IPS-18c (cell line): ENCODE data around the gene GNAL.
"Not testable (repeated sequence)": the region's sequence is repeated elsewhere in the genome, so short reads cannot be mapped to it uniquely, and the experiment has no call there.

Experiments
- H3K4me3 ChIP-seq: 2 replicates; pipeline ENCODE4 v1.7.0; 2013; ENCODE audit warnings: low read depth, mild to moderate bottlenecking, low read length, moderate library complexity; ENCODE audit not compliant: insufficient read depth
- H3K9me3 ChIP-seq: one replicate; pipeline ENCODE4 v1.6.1; 2013; ENCODE audit warnings: mild to moderate bottlenecking, low read length, moderate library complexity; ENCODE audit not compliant: control insufficient read depth, insufficient read depth

Gene GNAL

GRCh38 chr18:11696451-11696850, 7.4 kb downstream of the GNAL start:
- no peaks in the 10 kb centered on the region for H3K9me3 ChIP-seq
- no peak overlapping the region for H3K4me3 ChIP-seq

DNA sequence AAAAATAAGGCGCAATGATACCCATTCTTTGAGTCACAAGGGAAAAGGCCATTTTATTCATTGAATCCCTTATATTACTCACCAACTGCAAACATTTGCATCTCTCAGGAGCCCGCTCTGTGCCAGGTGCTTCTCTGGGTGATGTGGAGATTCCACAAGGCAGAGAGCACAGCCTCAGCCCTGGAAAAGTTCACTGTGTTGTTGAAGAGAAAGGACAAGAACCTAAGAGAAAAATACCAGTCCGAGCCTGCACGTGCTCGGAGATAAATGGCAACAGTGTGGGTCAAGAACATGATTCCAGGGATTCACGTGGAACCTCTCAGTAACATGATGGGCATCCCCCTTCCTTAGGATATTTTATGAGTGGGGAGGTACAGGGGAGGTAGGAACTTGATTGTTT, 11.8 kb downstream of the GNAL start:
- Histone ChIP-seq H3K9me3 (no peaks in the 10 kb centered on the region), H3K4me3 (no peak overlapping the region)

DNA sequence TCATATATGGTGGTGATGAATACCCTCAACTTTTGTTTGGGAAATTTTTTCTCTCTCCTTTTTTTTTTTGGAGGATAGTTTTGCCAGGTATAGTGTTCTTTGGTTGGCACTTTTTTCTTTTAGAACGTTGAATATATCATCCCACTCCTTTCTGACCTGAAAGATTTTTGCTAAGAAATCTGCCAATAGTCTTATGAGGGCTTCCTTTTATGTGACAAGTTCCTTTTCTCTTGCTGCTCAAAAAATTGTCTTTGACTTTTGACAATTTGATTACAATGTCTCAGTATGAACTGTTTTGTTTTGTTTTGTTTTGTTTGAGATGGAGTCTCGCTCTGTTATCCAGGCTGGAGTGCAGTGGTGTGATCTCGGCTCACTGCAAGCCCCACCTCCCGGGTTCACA, 21.5 kb downstream of the GNAL start:
- no peaks in the 10 kb centered on the region for H3K9me3 ChIP-seq
- H3K4me3 ChIP-seq, result no peak overlapping the region

GRCh38 chr18:11713756-11714155, 24.7 kb downstream of the GNAL start:
- H3K4me3 ChIP-seq, result no peak overlapping the region

GRCh38 chr18:11714244-11714918, 25.3 kb downstream of the GNAL start:
- no peak overlapping the region for H3K4me3 ChIP-seq
- no peaks in the 10 kb centered on the region for H3K9me3 ChIP-seq

More at GRCh38 chr18:11713756-11714155, 24.7 kb downstream of the GNAL start:
- no peaks in the 10 kb centered on the region for H3K9me3 ChIP-seq

DNA sequence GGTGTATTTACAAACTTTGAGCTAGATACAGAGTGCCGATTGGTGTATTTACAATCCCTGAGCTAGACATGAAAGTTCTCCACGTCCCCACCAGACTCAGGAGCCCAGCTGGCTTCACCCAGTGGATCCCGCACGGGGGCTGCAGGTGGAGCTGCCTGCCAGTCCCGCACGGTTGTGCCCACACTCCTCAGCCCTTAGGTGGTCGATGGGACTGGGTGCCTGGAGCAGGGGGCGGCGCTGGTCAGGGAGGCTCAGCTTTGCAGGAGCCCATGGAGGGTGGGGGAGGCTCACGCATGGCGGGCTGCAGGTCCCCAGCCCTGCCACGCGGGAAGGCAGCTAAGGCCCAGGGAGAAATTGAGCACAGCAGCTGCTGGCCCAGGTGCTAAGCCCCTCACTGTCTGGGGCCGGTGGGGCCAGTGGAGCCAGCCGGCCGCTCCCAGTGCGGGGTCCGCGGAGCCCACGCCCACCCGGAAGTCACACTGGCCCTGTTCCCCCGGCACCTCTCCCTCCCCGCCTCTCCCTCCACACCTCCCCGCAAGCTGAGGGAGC, 27.8 kb downstream of the GNAL start:
- H3K9me3 ChIP-seq, H3K4me3 ChIP-seq: not testable (repeated sequence)

- no peaks in the 10 kb centered on the region for H3K9me3 ChIP-seq
- no peak overlapping the region for H3K4me3 ChIP-seq
Observed at GRCh38 chr18:11719050-11719449, 30.0 kb downstream of the GNAL start.

DNA sequence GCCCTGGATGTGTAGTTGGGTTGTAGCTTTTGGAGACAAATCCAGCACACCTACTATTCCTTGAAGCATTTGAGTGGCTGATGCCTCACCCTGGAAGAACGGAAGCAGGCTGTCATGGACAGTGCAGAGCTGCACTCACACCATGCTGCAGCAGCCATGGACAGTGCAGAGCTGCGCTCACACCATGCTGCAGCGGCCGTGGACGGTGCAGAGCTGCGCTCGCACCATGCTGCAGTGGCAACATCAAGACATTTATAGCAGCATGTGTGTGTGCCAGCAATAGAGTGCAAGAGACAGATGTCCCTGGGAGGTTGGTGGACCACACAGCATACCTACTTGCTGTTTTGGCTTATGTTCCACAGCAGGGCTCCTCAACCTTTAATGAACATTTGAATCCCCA, 30.6 kb downstream of the GNAL start:
- H3K9me3 ChIP-seq, result no peaks in the 10 kb centered on the region
- H3K4me3 ChIP-seq, result no peak overlapping the region

GRCh38 chr18:11721720-11722119, 32.7 kb downstream of the GNAL start:
- no peak overlapping the region for H3K4me3 ChIP-seq
- no peaks in the 10 kb centered on the region for H3K9me3 ChIP-seq

GRCh38 chr18:11724781-11725180, 35.7 kb downstream of the GNAL start:
- no peaks in the 10 kb centered on the region for H3K9me3 ChIP-seq
- H3K4me3 ChIP-seq, result no peak overlapping the region

GRCh38 chr18:11726556-11726955, 37.5 kb downstream of the GNAL start:
- H3K4me3 ChIP-seq, result no peak overlapping the region
- no peaks in the 10 kb centered on the region for H3K9me3 ChIP-seq

- Histone ChIP-seq H3K9me3 (no peaks in the 10 kb centered on the region), H3K4me3 (no peak overlapping the region)
Observed at GRCh38 chr18:11728249-11728648, 39.2 kb downstream of the GNAL start.

DNA sequence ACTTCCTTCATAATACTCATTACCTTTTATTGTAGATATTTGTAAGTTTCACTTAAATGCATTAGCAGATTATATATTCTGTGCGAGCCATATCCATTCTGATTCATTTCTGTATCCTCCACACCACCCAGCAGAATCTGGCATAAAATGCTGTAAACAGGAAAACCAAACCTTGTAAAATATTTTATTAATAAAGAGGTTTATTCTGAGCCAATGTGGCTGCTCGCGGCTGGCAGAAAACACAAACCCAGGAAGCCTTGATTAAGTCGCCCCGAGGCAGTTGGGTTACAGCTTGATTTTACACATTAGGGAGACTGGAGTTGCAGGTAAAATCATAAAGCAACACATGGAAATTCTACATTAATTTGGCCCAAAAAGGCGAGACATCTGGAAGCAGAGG, 40.5 kb downstream of the GNAL start:
- Histone ChIP-seq H3K4me3 (no peak overlapping the region), H3K9me3 (no peaks in the 10 kb centered on the region)

DNA sequence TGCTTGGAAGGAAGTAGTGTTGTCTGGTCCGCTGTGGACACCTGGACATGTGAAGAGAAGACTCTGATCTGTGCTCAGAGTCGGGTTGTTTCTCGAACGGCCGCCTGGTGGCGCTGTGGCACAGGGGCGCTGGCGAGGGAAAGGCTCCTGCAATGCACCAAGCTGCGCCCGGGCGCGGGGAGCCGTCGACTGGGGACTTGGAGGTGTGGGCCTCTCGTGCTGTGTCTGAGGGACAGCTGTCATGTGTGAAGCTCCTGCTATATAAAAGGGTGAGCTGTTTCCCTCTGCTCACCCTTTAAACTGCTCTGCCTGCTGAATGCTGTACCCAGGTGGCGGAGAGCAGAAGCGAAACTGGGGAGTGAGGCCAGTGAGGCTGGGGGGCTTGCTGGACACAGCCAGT, 44.0 kb downstream of the GNAL start:
- H3K4me3 ChIP-seq, result no peak overlapping the region

GRCh38 chr18:11736656-11737055, 47.6 kb downstream of the GNAL start:
- H3K9me3 ChIP-seq, result no peaks in the 10 kb centered on the region
- H3K4me3 ChIP-seq, result no peak overlapping the region

More for the DNA sequence above, 44.0 kb downstream of the GNAL start:
- H3K9me3 ChIP-seq, result no peaks in the 10 kb centered on the region

- H3K4me3 ChIP-seq, result no peak overlapping the region
- H3K9me3 ChIP-seq, result no peaks in the 10 kb centered on the region
Observed at GRCh38 chr18:11739893-11740292, 50.8 kb downstream of the GNAL start.

DNA sequence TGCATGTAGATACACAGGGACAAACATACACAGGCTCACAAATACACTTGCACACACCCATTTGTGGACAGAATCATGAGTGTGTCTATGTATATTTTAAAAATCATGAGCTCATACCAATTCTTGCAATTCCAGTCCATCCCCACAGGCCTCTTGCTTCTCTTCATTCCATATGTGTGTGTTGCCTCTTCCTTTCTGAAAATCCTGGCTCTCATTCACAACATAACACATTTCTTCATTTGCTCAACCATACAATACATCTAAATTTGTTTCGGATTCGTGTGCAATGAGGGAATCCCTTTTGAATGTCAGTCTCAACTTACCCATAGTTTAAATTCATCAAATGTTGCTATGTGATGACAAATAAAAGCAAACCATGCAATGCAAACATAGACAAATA, 51.4 kb downstream of the GNAL start:
- Histone ChIP-seq H3K9me3 (no peaks in the 10 kb centered on the region), H3K4me3 (no peak overlapping the region)

- Histone ChIP-seq H3K4me3 (no peak overlapping the region), H3K9me3 (no peaks in the 10 kb centered on the region)
Observed at GRCh38 chr18:11741505-11742145, 52.6 kb downstream of the GNAL start.
